Erythroblast (primary cell): ENCODE results near the gene ATP8B3.

Experiments
- GATA1 ChIP-seq: IDR thresholded peaks from 2 replicates; pipeline ENCODE4 v1.6.1; 2011; ENCODE audit warnings: low read depth, mild to moderate bottlenecking, control low read depth, low read length, moderate library complexity
- POLR2A ChIP-seq: IDR thresholded peaks from 2 replicates; pipeline ENCODE4 v1.6.1; 2011; ENCODE audit warnings: mild to moderate bottlenecking, low read length

DNA sequence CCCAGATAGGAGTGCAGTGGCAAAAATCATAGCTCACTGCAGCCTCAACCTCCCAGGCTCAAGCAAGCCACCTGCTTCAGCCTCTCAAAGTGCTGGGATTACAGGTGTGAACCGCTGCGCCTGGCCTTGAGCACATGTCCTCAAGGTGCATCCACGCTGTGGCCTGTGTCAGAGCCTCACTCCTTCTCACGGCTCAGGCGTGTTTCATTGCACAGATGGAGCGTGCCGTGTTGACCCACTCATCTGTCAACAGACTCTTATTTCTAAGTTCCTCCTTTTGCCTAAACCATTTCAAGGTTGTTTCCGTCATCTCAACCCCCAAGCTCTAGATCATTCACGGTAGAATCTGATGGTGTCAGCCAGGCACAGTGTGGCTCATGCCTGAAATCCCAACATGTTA lies 28.2 kb downstream of the ATP8B3 start:
- TF ChIP-seq POLR2A (no peak), GATA1 (no peak)
